Measurements from ENCODE around the gene RNLS. TPM values are rescaled to one million over a fixed set of nuclear protein-coding genes. Genes with fewer than 3 reads are reported as not detected.
A peak's percentile ranks its signal among the peaks of the same experiment; 100 is the strongest.

Gene RNLS
- total RNA-seq, 1 experiment from 2014 or later = 11.4 TPM

DNA sequence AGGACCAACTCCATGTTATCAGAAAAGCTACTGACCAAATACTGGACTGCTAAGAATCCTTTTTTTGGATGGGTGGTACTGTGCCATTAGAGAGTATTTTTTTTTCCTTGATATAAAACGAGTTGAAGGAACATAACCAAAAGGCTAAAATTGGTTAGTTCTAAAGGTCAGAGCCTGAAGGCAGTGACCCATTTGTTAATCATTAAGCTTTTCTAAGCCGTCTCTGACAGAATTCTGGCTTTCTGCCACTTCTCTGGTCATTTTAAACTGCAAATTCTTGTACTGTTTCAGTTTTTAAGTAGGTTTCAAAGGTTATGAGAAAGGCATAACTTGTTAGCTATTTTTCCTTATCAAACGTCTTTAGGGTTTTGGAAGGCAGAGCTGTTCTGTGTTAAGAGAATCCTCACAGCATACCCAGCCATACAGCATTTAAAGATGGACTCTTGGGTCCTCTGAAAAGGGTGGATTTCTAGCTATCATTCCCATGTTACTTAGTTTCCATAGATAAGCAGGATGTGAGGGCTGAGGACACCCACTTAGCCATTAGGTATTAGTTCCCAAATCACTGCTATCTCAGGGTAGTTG is 196.8 kb downstream of the RNLS start:
- no peaks in the 10 kb centered on the region for H3K36me3 ChIP-seq (ENCODE audit: control insufficient read depth, insufficient read depth, low read length)
- POLR2A ChIA-PET = interaction anchor here (0.6 kb wide), 1 partner anchor 567 kb away, joined by 7 read pairs; no protein-coding TSS in a partner anchor
- CTCF ChIA-PET = interaction anchor here (0.5 kb wide), 1 partner anchor 9 kb away, joined by 3 read pairs; no protein-coding TSS in a partner anchor
- DNase-seq (ENCODE audit: low read depth, low spot score) = no peak
- no TSS peak for BruUV-seq (replicated peaks)
- no peaks in the 10 kb centered on the region for H3K9me3 ChIP-seq (ENCODE audit: control insufficient read depth, insufficient read depth, low read depth, low read length)
- in situ Hi-C loops (cut with HindIII; ENCODE audit: low pct_unique_long_range_greater_than_20kb, low sequenced_read_pairs) (no loop called here), intact Hi-C loops (cut with micrococcal nuclease; ENCODE audit: unreplicated experiment) (loop anchor here (5.0 kb wide), 2 partner anchors 139 to 166 kb away; no protein-coding TSS in a partner anchor)
- peaks cover 11% of the 10 kb centered on the region for H3K4me1 ChIP-seq (ENCODE audit: control insufficient read depth, insufficient read depth, low read length)
- TF ChIP-seq REST (IDR thresholded peaks at IDR 0.05; ENCODE audit: insufficient read depth in 1 of 2, low read depth in 2 of 2, low read length in 1 of 2) = no peak
- TF ChIP-seq, protein P1, sequence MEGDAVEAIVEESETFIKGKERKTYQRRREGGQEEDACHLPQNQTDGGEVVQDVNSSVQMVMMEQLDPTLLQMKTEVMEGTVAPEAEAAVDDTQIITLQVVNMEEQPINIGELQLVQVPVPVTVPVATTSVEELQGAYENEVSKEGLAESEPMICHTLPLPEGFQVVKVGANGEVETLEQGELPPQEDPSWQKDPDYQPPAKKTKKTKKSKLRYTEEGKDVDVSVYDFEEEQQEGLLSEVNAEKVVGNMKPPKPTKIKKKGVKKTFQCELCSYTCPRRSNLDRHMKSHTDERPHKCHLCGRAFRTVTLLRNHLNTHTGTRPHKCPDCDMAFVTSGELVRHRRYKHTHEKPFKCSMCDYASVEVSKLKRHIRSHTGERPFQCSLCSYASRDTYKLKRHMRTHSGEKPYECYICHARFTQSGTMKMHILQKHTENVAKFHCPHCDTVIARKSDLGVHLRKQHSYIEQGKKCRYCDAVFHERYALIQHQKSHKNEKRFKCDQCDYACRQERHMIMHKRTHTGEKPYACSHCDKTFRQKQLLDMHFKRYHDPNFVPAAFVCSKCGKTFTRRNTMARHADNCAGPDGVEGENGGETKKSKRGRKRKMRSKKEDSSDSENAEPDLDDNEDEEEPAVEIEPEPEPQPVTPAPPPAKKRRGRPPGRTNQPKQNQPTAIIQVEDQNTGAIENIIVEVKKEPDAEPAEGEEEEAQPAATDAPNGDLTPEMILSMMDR (IDR thresholded peaks at IDR 0.05) = no peak
- no peak for TF ChIP-seq SIN3A (IDR thresholded peaks at IDR 0.05; ENCODE audit: borderline replicate concordance, insufficient read depth, low read depth, low read length)
- no peak for TF ChIP-seq POLR2AphosphoS5 (IDR thresholded peaks at IDR 0.05; ENCODE audit: low read depth, low read length)
- TF ChIP-seq TCF7L2 (IDR thresholded peaks at IDR 0.05; ENCODE audit: low read depth, low read length) = no peak
- no peak for ATAC-seq
- no peaks in the 10 kb centered on the region; the same call in 1 of the 2 replicates for H3K27me3 ChIP-seq (ENCODE audit: control insufficient read depth, insufficient read depth, low read length)
- H3K4me3 ChIP-seq (ENCODE audit: low read depth in 2 of 2, low read length in 2 of 2) = no peak overlapping the region
- H3K27ac ChIP-seq (ENCODE audit: low read length) = peak overlapping the region; percentile 62; the same call in 1 of the 2 replicates

GRCh38 chr10:88385601-88386203 is 197.4 kb downstream of the RNLS start:
- H3K27ac ChIP-seq (ENCODE audit: low read length) = peak overlapping the region; percentile 62; the same call in 1 of the 2 replicates

More at GRCh38 chr10:88385601-88386203, 197.4 kb downstream of the RNLS start:
- ATAC-seq = peak; percentile 78
- H3K27me3 ChIP-seq (ENCODE audit: control insufficient read depth, insufficient read depth, low read length) = no peaks in the 10 kb centered on the region; the same call in 1 of the 2 replicates
- POLR2A ChIA-PET = interaction anchor here (0.6 kb wide), 1 partner anchor 566 kb away, joined by 7 read pairs; no protein-coding TSS in a partner anchor
- H3K9me3 ChIP-seq (ENCODE audit: control insufficient read depth, insufficient read depth, low read depth, low read length) = no peaks in the 10 kb centered on the region
- TF ChIP-seq, protein P1 (IDR thresholded peaks at IDR 0.05) = no peak
- TF ChIP-seq REST (IDR thresholded peaks at IDR 0.05; ENCODE audit: insufficient read depth in 1 of 2, low read depth in 2 of 2, low read length in 1 of 2) (no peak), TCF7L2 (IDR thresholded peaks at IDR 0.05; ENCODE audit: low read depth, low read length) (no peak), POLR2AphosphoS5 (IDR thresholded peaks at IDR 0.05; ENCODE audit: low read depth, low read length) (no peak), SIN3A (IDR thresholded peaks at IDR 0.05; ENCODE audit: borderline replicate concordance, insufficient read depth, low read depth, low read length) (no peak)
- no peak overlapping the region for H3K4me3 ChIP-seq (ENCODE audit: low read depth in 2 of 2, low read length in 2 of 2)
- no peak for DNase-seq (ENCODE audit: low read depth, low spot score)
- H3K4me1 ChIP-seq (ENCODE audit: control insufficient read depth, insufficient read depth, low read length) = peaks cover 11% of the 10 kb centered on the region
- in situ Hi-C loops (cut with HindIII; ENCODE audit: low pct_unique_long_range_greater_than_20kb, low sequenced_read_pairs) = no loop called here
- H3K36me3 ChIP-seq (ENCODE audit: control insufficient read depth, insufficient read depth, low read length) = no peaks in the 10 kb centered on the region
- CTCF ChIA-PET = no interaction called here
- intact Hi-C loops (cut with micrococcal nuclease; ENCODE audit: unreplicated experiment) = loop anchor here (5.0 kb wide), 2 partner anchors 138 to 167 kb away; no protein-coding TSS in a partner anchor
- BruUV-seq (replicated peaks) = no TSS peak

Measured in Panc1 (cell line).